Fibroblast of lung (primary cell): Measurements from ENCODE around the gene UGP2. TPM values are rescaled to one million over a fixed set of nuclear protein-coding genes. Genes with fewer than 3 reads are reported as not detected.

Experiments used
- DNase-seq, 2 donors: peaks; one replicate each; pipeline versions ENCODE4 v3.0.0 to v3.0.0-alpha.2; 2010; ENCODE audit warnings: low read depth in 2 of 2
- H2AFZ ChIP-seq: 2 replicates; pipeline ENCODE4 v1.5.1; 2012; ENCODE audit warnings: low read length, control low read depth, inconsistent platforms
- H3K27ac ChIP-seq: 2 replicates; pipeline ENCODE4 v1.5.1; 2011; ENCODE audit warnings: low read length, control low read depth; ENCODE audit not compliant: insufficient read depth
- H3K27me3 ChIP-seq: 2 replicates; pipeline ENCODE4 v1.5.1; 2011; ENCODE audit warnings: mild to moderate bottlenecking, low read length; ENCODE audit not compliant: control insufficient read depth, insufficient read depth
- H3K36me3 ChIP-seq: 2 replicates; pipeline ENCODE4 v1.5.1; 2011; ENCODE audit warnings: low read length; ENCODE audit not compliant: control insufficient read depth, insufficient read depth
- H3K4me1 ChIP-seq: 2 replicates; pipeline ENCODE4 v1.5.1; 2011; ENCODE audit warnings: low read length; ENCODE audit not compliant: control insufficient read depth, insufficient read depth; ENCODE audit errors: extremely low read depth
- H3K4me2 ChIP-seq: 2 replicates; pipeline ENCODE4 v1.5.1; 2011; ENCODE audit warnings: low read length, control low read depth; ENCODE audit not compliant: insufficient read depth; ENCODE audit errors: extremely low read depth
- H3K4me3 ChIP-seq, 4 experiments: fragments of 200-600 bp in 1 of 4; sonication (generic) in 1 of 4; replicated peaks in 1 of 4; 2 replicates each; pipeline ENCODE4 v1.5.1; 2011 to 2016; ENCODE audit warnings: low read length in 4 of 4, low read depth in 3 of 4, mild to moderate bottlenecking in 3 of 4, control low read depth in 2 of 4, inconsistent platforms in 1 of 4, mixed read lengths in 1 of 4; ENCODE audit not compliant: insufficient read depth in 1 of 4; ENCODE audit errors: control extremely low read depth in 1 of 4
- H3K79me2 ChIP-seq: 2 replicates; pipeline ENCODE4 v1.5.1; 2012; ENCODE audit warnings: mild to moderate bottlenecking, low read length, inconsistent platforms; ENCODE audit not compliant: control insufficient read depth, insufficient read depth
- H3K9ac ChIP-seq: 2 replicates; pipeline ENCODE4 v1.5.1; 2011; ENCODE audit warnings: mild to moderate bottlenecking, low read length, control low read depth; ENCODE audit not compliant: insufficient read depth
- H3K9me3 ChIP-seq: 2 replicates; pipeline ENCODE4 v1.5.1; 2012; ENCODE audit warnings: low read depth, low read length; ENCODE audit not compliant: control insufficient read depth, insufficient read depth
- H4K20me1 ChIP-seq: 2 replicates; pipeline ENCODE4 v1.5.1; 2011; ENCODE audit warnings: low read length; ENCODE audit not compliant: control insufficient read depth, insufficient read depth; ENCODE audit errors: extremely low read depth
- EZH2 ChIP-seq: IDR thresholded peaks from 2 replicates; pipeline ENCODE4 v1.5.1; 2012; ENCODE audit warnings: low read length, control low read depth, mild to moderate bottlenecking; ENCODE audit errors: missing control alignments
- polyA minus RNA-seq: library from RNA; depleted of rRNA, polyadenylated mRNA; stranded (reverse); fragments of >200 nt; gene quantifications from 2 replicates; pipeline ENCODE4 v1.2.3, GENCODE V29; 2011; ENCODE audit warnings: low replicate concordance
- polyA plus RNA-seq, 2 donors: library from polyadenylated mRNA; depleted of rRNA in 1 of 2; stranded (reverse) in 1 of 2; unstranded in 1 of 2; fragments of >200 nt; gene quantifications; 2 replicates each; pipeline ENCODE4 v1.2.1, GENCODE V29; 2011 to 2012; ENCODE audit warnings: missing spikeins in 1 of 2
- total RNA-seq: library from RNA; depleted of rRNA; stranded (reverse); fragments of >200 nt; gene quantifications from 2 replicates; pipeline ENCODE4 v1.2.1, GENCODE V29; 2014
- TF ChIP-seq, protein P1 (sequence below), 2 donors: IDR thresholded peaks in 1 of 2; conservative IDR thresholded peaks in 1 of 2; 1 replicate in 1 of 2; 2 replicates in 1 of 2; pipeline ENCODE4 v1.5.1; 2011 to 2012; ENCODE audit warnings: low read length in 2 of 2, control low read depth in 1 of 2, inconsistent platforms in 1 of 2, low read depth in 1 of 2, mild to moderate bottlenecking in 1 of 2

UGP2 gene
- 77.8 and 81.2 TPM in 2 replicates for total RNA-seq
- polyA plus RNA-seq, result 120 and 180 TPM in 2 replicates
- polyA plus RNA-seq (2012), result 111 and 148 TPM in 2 replicates
- 0.94 and 3.5 TPM in 2 replicates for polyA minus RNA-seq

DNA sequence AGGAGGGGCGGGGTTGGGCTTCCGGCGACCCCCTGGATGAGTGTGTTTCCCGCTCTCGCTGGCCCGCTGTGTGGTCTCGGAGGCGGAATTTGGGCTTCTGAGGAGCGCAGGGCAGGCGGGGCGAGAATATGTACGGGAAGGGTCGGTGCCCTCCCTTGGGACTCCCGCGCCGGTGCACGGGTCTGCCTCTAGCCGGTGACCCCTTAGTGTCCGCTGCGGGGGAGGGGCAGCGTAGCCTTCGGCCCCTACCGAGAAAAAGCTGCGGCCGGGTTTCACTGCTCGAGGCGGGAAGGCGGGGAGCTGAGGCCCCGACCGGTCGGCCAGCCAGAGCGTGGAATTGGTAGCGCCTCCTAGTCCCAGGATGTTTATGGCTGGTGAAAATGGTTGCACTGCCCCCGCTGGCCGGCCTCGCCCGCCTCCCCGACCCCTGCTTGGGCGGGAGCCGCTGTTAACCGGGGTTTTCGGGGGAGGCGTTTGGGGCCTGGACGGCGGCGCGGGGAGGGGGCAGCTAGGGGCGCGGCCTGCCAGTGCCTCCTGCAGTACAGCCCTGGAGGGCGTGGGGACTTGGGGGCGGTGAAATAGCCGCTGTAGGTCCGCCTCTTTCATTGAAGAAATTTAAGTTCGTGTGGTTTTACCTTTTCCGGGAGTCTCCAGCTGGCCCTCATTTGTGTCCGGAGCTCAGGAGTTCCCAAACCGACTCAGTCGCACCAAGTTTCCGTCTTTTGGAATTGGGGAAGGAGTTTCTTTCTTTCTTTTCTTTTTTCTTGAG, at the start of gene UGP2:
Gene UGP2 (plus strand): TSS at position 643 of the 769 bp plus-strand sequence. CDS start 290 bp downstream, outside the sequence.
- H3K79me2 ChIP-seq, result peaks cover 44% of the 10 kb centered on the region
- peak within 1 kb of the TSS; percentile 85 for H3K4me2 ChIP-seq
- no peaks in the 10 kb centered on the region for H3K4me1 ChIP-seq
- H3K27me3 ChIP-seq, result no peaks in the 10 kb centered on the region
- H4K20me1 ChIP-seq, result no peaks in the 10 kb centered on the region
- H3K9ac ChIP-seq, result peak within 1 kb of the TSS; percentile 94
- no peaks in the 10 kb centered on the region for H3K36me3 ChIP-seq
- H3K27ac ChIP-seq, result peak within 1 kb of the TSS; percentile 97
- TF ChIP-seq, protein P1, sequence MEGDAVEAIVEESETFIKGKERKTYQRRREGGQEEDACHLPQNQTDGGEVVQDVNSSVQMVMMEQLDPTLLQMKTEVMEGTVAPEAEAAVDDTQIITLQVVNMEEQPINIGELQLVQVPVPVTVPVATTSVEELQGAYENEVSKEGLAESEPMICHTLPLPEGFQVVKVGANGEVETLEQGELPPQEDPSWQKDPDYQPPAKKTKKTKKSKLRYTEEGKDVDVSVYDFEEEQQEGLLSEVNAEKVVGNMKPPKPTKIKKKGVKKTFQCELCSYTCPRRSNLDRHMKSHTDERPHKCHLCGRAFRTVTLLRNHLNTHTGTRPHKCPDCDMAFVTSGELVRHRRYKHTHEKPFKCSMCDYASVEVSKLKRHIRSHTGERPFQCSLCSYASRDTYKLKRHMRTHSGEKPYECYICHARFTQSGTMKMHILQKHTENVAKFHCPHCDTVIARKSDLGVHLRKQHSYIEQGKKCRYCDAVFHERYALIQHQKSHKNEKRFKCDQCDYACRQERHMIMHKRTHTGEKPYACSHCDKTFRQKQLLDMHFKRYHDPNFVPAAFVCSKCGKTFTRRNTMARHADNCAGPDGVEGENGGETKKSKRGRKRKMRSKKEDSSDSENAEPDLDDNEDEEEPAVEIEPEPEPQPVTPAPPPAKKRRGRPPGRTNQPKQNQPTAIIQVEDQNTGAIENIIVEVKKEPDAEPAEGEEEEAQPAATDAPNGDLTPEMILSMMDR (conservative IDR thresholded peaks at IDR 0.05 in 1 of 2, IDR thresholded peaks at IDR 0.05 in 1 of 2; ENCODE audit: low read depth in 1 of 2, low read length in 2 of 2), result peak; percentile 21 to 31
- no peak for TF ChIP-seq EZH2
- H3K9me3 ChIP-seq, result no peaks in the 10 kb centered on the region
- peak; percentile 96 for DNase-seq
- peak within 1 kb of the TSS; percentile 70 to 95 (median 93) for H3K4me3 ChIP-seq
- H2AFZ ChIP-seq, result peak within 1 kb of the TSS; percentile 36

DNA sequence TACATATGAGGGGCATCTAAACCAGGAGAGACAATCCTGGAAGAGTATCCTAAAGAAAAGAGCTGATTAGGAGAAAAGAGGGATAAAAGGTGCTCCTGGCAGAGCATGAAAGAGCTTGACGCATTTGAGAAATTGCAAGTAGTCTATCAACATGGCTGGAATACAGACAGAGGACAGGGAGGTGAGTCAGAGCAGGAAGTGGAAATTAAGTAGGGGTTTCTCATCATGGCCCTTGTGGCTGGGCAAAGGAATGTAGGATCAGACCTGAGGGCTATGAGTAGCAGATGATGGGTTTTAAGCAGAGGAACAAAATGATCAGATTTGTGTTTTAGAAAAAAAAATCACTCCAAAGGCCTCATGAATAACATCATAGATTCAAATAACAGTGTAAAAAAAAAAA, 49.2 kb upstream of the UGP2 start:
- no peak for TF ChIP-seq EZH2
- TF ChIP-seq, protein P1 (conservative IDR thresholded peaks at IDR 0.05 in 1 of 2, IDR thresholded peaks at IDR 0.05 in 1 of 2; ENCODE audit: low read depth in 1 of 2, low read length in 2 of 2), result no peak
- no peak overlapping the region for H3K4me3 ChIP-seq
- no peaks in the 10 kb centered on the region for H4K20me1 ChIP-seq
- no peak overlapping the region for H3K4me2 ChIP-seq
- no peaks in the 10 kb centered on the region for H3K9me3 ChIP-seq
- peak overlapping the region; percentile 36 for H3K27ac ChIP-seq
- H3K79me2 ChIP-seq, result no peaks in the 10 kb centered on the region
- no peak overlapping the region for H2AFZ ChIP-seq
- no peak overlapping the region for H3K9ac ChIP-seq
- peak; percentile 66 to 98 for DNase-seq
- H3K27me3 ChIP-seq, result no peaks in the 10 kb centered on the region
- peaks cover 24% of the 10 kb centered on the region for H3K4me1 ChIP-seq
- no peaks in the 10 kb centered on the region for H3K36me3 ChIP-seq

DNA sequence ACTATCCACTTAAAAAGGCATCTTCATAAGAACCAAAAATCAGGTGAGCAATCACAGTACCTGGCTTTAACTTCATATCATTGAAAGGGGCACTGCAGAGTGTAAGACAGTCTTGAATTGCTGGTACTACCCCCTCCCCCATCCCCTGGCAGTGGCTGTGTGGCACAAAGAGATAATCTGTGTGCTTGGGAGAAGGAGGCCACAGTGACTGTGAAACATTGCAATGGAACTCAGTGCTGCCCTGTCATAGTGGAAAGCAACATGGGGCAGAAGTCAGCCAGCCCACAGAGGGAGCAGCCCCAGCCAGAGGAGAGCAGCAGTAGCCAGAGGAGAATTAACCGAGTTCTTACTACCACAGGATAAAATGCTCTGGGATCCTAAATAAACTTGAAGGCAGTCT, 45.3 kb upstream of the UGP2 start:
- no peaks in the 10 kb centered on the region for H3K79me2 ChIP-seq
- no peak overlapping the region for H2AFZ ChIP-seq
- no peak overlapping the region for H3K27ac ChIP-seq
- no peak overlapping the region for H3K4me2 ChIP-seq
- H3K9me3 ChIP-seq, result no peaks in the 10 kb centered on the region
- no peak for TF ChIP-seq EZH2
- TF ChIP-seq, protein P1 (conservative IDR thresholded peaks at IDR 0.05 in 1 of 2, IDR thresholded peaks at IDR 0.05 in 1 of 2; ENCODE audit: low read depth in 1 of 2, low read length in 2 of 2), result no peak
- no peak overlapping the region for H3K4me3 ChIP-seq
- H3K9ac ChIP-seq, result no peak overlapping the region
- H3K27me3 ChIP-seq, result no peaks in the 10 kb centered on the region
- peaks cover 4% of the 10 kb centered on the region for H3K4me1 ChIP-seq
- no peaks in the 10 kb centered on the region for H4K20me1 ChIP-seq
- DNase-seq, result no peak
- no peaks in the 10 kb centered on the region for H3K36me3 ChIP-seq
